ENCODE results near the gene SAP30.

SAP30 gene

GRCh38 chr4:173415092-173415491, 44.3 kb downstream of the SAP30 start:
- no peak for DNase-seq (ENCODE audit: low read depth in 2 of 2)

GRCh38 chr4:173415885-173416653, 45.3 kb downstream of the SAP30 start:
- no peak for DNase-seq (ENCODE audit: low read depth in 2 of 2)

- no peak for DNase-seq (ENCODE audit: low read depth in 2 of 2)
Measured at GRCh38 chr4:173417833-173418232, 47.1 kb downstream of the SAP30 start.

- DNase-seq (ENCODE audit: low read depth in 2 of 2): no peak
Measured at GRCh38 chr4:173418639-173419038, 47.9 kb downstream of the SAP30 start.

- no peak for DNase-seq (ENCODE audit: low read depth in 2 of 2)
Measured at GRCh38 chr4:173420324-173420752, 49.6 kb downstream of the SAP30 start.

- no peak for DNase-seq (ENCODE audit: low read depth in 2 of 2)
Measured at GRCh38 chr4:173420801-173421200, 50.0 kb downstream of the SAP30 start.

- no peak for DNase-seq (ENCODE audit: low read depth in 2 of 2)
Measured at GRCh38 chr4:173424899-173425805, 54.4 kb downstream of the SAP30 start.

- no peak for DNase-seq (ENCODE audit: low read depth in 2 of 2)
Measured at GRCh38 chr4:173426064-173426463, 55.3 kb downstream of the SAP30 start.
